ENCODE data around the gene BUB1B.

GRCh38 chr15:40264321-40265153, 103.7 kb downstream of the BUB1B start:
- no peak for TF ChIP-seq YY1 (IDR thresholded peaks at IDR 0.05)
- TF ChIP-seq CTCF (IDR thresholded peaks at IDR 0.05; ENCODE audit: low read depth, low read length, missing input control): no peak
